HG03575 (cell line): Measurements from ENCODE around the gene PLD4.
"Not testable (repeated sequence)": the region's sequence is repeated elsewhere in the genome, so short reads cannot be mapped to it uniquely, and the experiment has no call there.

ENCODE experiments used
- ATAC-seq: cut with Tn5 transposase; IDR thresholded peaks from one replicate; pipeline ENCODE4 v1.9.1; 2021; ENCODE audit not compliant: unreplicated experiment, insufficient number of reproducible peaks, low FRiP score; ENCODE audit errors: extremely low read depth

Gene PLD4, protein sequence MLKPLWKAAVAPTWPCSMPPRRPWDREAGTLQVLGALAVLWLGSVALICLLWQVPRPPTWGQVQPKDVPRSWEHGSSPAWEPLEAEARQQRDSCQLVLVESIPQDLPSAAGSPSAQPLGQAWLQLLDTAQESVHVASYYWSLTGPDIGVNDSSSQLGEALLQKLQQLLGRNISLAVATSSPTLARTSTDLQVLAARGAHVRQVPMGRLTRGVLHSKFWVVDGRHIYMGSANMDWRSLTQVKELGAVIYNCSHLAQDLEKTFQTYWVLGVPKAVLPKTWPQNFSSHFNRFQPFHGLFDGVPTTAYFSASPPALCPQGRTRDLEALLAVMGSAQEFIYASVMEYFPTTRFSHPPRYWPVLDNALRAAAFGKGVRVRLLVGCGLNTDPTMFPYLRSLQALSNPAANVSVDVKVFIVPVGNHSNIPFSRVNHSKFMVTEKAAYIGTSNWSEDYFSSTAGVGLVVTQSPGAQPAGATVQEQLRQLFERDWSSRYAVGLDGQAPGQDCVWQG

GRCh38 chr14:104924421-104925213 is at the start of gene PLD4:
Gene PLD4, plus strand, starts transcription at chr14:104924879. Its CDS starts 2,262 bp downstream, at chr14:104927141.
- no peak for ATAC-seq

GRCh38 chr14:104875412-104875751 is 49.3 kb upstream of the PLD4 start:
- no peak for ATAC-seq

DNA sequence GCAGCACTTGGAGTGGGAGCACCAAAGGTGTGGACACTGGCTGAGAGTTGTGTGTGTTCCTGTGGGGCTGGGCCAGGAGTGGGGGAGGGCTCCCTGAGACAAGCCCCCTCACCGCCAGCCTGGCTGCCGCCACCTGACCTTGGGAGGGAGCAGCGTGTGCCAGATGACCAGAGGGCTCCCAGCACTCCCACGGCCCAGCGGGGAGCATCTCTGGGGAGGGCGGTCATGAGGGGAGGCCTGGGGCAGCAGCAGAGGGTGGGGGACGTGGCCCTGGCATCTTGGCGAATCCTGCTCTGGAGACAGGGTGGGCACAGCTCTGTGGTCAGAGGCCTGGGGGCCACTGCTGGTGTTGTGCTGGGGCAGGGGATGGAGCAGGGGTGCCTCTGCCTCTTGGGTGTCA is 48.9 kb upstream of the PLD4 start:
- no peak for ATAC-seq

DNA sequence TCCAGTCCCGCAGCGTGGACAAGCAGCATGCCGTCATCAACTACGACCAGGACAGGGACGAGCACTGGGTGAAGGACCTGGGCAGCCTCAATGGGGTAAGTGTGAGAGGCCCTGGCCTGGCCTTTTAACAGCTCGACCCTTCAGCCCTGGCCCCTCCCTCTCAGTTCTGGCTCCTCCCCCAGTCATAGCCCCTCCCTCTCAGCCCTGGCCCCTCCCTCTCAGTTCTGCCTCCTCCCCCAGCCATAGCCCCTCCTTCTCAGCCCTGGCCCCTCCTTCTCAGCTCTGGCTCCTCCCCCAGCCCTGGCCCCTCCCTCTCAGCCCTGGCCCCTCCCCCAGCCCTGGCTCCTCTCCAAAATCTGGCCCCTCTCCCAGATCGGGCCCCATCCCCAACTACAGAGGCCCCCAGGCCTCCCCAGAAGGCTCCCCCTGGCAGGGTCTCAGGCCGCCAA is 48.4 kb upstream of the PLD4 start:
- no peak for ATAC-seq

DNA sequence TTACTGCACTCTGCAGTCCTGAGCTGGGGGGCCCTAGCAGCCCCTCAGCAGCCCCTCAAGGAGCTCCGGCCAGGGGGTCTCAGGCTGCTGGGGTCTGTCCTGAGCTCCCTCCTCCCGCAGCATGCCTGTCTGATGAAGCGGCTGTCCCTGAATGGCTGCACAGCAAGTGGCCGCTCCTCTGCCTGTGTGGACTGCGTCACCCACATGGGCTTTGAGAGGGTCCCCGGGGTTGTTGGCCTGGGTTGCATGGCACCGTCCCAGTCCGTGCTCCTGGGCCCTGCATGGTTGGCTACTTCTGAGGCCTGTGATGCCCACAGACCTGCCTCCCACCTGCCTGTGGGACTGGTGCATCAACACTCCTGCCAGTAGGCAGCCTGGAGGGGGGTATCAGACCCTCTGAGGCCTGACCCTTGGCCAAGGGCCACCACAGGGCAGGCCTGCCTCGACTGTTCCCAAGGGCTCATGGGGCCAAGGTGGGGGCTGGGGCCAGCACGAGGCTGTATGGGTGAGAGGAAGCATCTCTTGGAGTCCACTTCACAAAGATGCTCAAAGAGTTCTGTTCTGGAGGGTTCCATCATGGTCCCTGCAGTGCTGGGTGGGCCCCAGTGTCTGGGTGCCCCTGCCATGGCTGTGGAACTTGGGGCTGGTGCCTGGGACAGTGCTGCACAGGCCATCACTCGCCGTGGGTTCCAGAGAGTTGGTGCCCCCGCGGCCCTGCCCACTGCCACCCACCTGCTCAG is 47.4 kb upstream of the PLD4 start:
- no peak for ATAC-seq

DNA sequence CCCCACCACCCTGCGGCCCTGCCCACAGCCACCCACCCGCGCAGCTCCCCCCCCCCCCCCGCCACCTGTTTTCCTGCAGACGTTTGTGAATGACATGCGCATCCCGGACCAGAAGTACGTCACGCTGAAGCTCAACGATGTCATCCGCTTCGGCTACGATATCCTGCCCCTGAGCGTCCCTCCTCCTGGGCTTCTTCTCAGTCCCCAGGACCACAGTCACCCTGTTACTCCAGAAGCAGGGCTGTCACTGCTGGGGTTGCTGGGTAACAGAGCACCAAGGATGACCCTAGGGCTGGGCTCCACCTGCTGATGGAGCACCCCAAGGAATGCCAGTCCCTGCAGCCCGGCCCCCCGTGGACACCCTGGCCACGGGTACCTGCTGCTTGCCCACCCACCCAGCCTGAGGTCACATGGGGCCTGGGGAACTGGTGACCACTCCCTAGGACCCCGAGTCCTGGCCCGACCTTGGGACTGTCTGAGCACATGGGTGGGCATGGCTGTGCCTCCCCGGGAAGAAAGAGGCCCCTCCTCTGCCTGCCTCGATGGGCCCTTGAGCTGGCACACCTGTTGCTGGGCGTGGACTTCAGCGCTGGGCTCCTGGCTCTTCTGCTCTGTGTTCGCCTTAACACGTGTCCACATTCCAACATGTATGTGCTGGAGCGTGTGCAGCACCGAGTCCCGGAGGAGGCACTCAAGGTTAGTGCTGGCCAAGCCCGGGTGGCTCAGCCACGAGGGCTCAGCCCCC is 46.7 kb upstream of the PLD4 start:
- no peak for ATAC-seq

DNA sequence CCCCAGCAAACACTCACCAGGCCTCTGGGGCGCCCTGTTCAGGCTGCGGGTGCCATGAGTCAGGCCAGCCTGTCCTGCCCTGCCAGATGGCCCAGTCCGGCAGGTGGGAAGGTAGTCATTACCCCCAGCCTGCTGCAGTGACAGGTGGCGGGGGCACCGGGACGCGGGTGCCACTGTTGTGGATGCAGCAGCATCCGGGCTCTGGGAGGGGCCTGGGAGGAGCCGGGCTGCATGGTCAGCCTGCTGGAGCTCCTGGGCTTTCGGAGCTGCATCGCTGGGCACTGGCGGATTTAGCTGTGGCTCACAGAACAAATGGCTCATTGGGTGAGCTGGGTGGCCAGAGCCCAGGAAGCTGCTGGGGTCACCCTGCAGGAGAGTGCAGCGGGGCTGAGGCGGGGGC is 46.1 kb upstream of the PLD4 start:
- ATAC-seq, result no peak

DNA sequence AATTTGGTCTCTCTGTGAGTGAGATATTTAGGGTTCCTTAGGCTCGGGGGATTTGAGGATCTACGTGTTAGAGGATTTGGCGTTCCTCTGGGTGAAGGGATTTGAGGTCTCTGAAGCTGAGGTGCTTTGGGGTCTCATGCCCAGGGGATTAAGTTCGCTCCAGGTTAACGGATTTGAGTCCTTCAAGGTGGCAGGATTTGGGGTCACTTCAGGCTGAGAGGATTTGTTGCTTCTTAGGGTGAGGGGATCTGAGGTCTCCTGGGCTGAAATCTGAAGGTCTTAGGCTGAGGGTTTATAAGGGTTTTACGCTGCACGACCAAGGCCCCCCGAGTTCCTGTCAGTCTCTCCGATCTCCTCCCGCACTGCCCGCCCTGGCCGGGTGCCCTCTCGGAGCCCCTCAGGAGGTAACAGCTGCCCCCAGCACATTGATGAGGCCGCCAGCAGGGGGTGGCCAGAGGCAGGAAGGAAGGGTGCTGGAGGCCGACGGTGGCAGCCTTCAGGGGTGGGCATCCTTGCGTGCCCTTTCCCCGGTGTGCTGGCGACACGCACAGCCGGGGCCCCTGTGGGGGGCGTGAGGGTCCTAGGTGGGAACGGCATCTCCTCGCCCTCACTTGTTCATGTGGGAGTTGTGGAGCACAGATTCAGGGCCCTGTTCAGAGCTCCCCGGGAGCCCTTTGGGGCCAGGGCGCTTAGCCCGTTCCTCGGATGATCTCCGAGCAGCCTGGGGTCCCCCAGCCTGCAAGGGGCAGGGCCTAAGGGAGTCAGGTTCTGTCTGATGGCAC is 45.3 kb upstream of the PLD4 start:
- ATAC-seq, result no peak

GRCh38 chr14:104879983-104880565 is 44.6 kb upstream of the PLD4 start:
- ATAC-seq, result no peak

- no peak for ATAC-seq
Observed at GRCh38 chr14:104880584-104881210, 44.0 kb upstream of the PLD4 start.

DNA sequence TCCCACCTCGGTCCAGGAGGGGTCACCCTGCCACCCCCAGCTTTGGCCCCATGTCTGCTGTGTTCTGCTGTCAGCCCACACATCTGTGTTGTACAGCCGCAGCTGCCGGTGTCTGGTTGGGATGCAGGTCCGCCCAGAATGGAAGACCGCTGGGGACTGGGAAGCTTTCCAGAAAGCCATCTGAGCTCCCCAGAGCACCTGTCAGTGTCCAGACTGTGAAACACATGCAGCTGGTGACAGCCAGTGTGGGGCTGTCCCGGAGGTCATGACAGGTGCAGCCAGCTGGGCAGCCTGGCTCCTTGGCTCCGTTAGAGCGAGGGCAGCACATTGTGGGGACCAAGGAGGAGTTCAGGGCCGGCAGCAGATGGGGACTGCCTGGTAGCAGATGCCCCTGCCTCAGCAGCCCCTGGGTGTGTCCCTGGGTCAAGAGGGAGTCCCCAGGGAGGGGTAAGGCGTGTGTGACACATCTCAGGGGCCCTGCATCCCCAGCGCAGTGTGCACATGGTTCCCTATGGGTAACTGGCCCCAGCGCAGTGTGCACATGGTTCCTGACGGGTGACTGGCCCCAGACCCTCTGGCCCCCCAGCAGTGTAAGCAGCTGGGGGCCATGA is 43.2 kb upstream of the PLD4 start:
- no peak for ATAC-seq

DNA sequence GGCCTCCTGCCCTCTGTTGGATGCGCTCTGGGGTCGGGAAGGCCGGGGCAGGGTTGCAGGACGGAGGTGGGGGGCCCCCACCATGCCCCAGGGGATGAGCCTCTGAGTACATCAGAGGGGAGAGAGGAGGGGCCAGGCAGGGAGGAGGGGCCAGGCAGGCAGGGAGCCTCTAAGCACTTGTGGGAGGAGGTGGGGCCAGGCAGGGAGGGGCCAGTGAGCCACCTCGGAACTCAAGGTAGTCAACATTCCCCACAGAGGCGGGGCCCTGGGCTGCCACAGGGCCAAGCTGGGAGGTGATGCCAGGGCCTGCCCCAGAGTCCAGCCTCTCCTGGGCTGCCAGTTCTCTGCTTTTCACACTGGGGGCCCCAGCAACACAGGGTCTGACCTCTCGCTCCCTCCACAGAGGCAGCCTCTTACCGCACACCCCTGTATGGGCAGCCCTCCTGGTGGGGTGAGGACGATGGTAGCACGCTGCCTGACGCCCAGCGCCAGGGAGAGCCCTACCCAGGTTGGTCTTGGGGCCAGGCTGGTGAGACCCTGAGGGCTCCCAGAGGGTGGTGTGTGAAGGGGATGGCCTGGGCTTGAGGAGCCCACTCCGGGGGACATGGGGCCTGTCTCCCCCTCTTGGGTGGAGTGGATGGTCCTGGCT is 42.2 kb upstream of the PLD4 start:
- ATAC-seq, result no peak

- no peak for ATAC-seq
Observed at GRCh38 chr14:104882991-104883660, 41.6 kb upstream of the PLD4 start.

- ATAC-seq, result no peak
Observed at GRCh38 chr14:104883681-104884361, 40.9 kb upstream of the PLD4 start.

DNA sequence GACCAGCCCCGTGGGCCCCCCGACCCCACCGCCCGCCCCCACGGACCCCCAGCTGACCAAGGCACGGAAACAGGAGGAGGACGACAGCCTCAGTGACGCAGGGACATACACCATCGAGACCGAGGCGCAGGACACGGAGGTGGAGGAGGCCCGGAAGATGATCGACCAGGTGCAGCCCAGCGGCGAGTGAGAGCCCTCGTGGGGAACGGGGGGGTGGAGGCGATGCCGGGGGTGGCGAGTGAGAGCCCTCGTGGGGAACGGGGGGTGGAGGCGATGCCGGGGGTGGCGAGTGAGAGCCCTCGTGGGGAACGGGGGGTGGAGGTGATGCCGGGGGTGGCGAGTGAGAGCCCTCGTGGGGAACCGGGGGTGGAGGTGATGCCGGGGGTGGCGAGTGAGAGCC is 40.3 kb upstream of the PLD4 start:
- not testable (repeated sequence) for ATAC-seq
